ENCODE data around the gene FTH1. TPM values are rescaled to one million over a fixed set of nuclear protein-coding genes. Genes with fewer than 3 reads are reported as not detected.

The FTH1 gene
- total and polyA plus RNA-seq, 2 of the 13 experiments (the other 11 are each of a cell fraction or from before 2014, with no cell fraction given) = 607 to 760 TPM

- TF ChIP-seq RCOR2 (CRISPR knock-in tag; IDR thresholded peaks at IDR 0.05) (peak; percentile 86), PLSCR1 (CRISPR knock-in tag; IDR thresholded peaks at IDR 0.05; ENCODE audit: borderline replicate concordance) (no peak), ZSCAN21 (CRISPR knock-in tag; IDR thresholded peaks at IDR 0.05; ENCODE audit: borderline replicate concordance) (no peak), ZNF264 (CRISPR knock-in tag; IDR thresholded peaks at IDR 0.05) (peak; percentile 34; the same call in 1 of the 2 replicates), SIX1 (CRISPR knock-in tag; IDR thresholded peaks at IDR 0.05; ENCODE audit: borderline replicate concordance) (no peak), ZFP82 (CRISPR knock-in tag; IDR thresholded peaks at IDR 0.05; ENCODE audit: borderline replicate concordance) (peak; percentile 74; the same call in 1 of the 2 replicates), ARHGAP35 (CRISPR knock-in tag; IDR thresholded peaks at IDR 0.05; ENCODE audit: borderline replicate concordance) (no peak), ZNF30 (CRISPR knock-in tag; IDR thresholded peaks at IDR 0.05) (no peak), PCBP2 (optimal IDR thresholded peaks at IDR 0.05; ENCODE audit: low read depth, low read length, poor library complexity, severe bottlenecking) (no peak), RFX1 (IDR thresholded peaks at IDR 0.05) (no peak), ZBTB26 (CRISPR knock-in tag; IDR thresholded peaks at IDR 0.05; ENCODE audit: borderline replicate concordance) (peak; percentile 29; the same call in 1 of the 2 replicates), TBL1XR1 (IDR thresholded peaks at IDR 0.05; ENCODE audit: borderline replicate concordance, low read length, partially characterized antibody) (peak; percentile 50), MBD4 (IDR thresholded peaks at IDR 0.05; ENCODE audit: borderline replicate concordance, low read length) (no peak), ZBTB42 (CRISPR knock-in tag; IDR thresholded peaks at IDR 0.05) (peak; percentile 20; the same call in 1 of the 2 replicates), ZNF337 (CRISPR knock-in tag; IDR thresholded peaks at IDR 0.05; ENCODE audit: borderline replicate concordance, low read depth) (no peak), KLF13 (CRISPR knock-in tag; IDR thresholded peaks at IDR 0.05) (no peak), NCOA5 (CRISPR knock-in tag; IDR thresholded peaks at IDR 0.05) (no peak), CCDC6 (CRISPR knock-in tag; IDR thresholded peaks at IDR 0.05) (no peak), ATRX (CRISPR knock-in tag; IDR thresholded peaks at IDR 0.05; ENCODE audit: borderline replicate concordance) (no peak), ZNF180 (CRISPR knock-in tag; IDR thresholded peaks at IDR 0.05; ENCODE audit: borderline replicate concordance, low read depth) (no peak), IRF9 (CRISPR knock-in tag; IDR thresholded peaks at IDR 0.05; ENCODE audit: borderline replicate concordance) (no peak), ZBTB14 (CRISPR knock-in tag; IDR thresholded peaks at IDR 0.05) (no peak), ZNF224 (CRISPR knock-in tag; IDR thresholded peaks at IDR 0.05) (no peak), ZNF816 (CRISPR knock-in tag; IDR thresholded peaks at IDR 0.05; ENCODE audit: borderline replicate concordance) (0 out of 2 replicates have a peak, but pooled peaks have one; percentile 13), ZFP1 (CRISPR knock-in tag; IDR thresholded peaks at IDR 0.05) (peak; percentile 60; the same call in 1 of the 2 replicates)
- TF ChIP-seq, protein P1, sequence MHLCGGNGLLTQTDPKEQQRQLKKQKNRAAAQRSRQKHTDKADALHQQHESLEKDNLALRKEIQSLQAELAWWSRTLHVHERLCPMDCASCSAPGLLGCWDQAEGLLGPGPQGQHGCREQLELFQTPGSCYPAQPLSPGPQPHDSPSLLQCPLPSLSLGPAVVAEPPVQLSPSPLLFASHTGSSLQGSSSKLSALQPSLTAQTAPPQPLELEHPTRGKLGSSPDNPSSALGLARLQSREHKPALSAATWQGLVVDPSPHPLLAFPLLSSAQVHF (CRISPR knock-in tag; IDR thresholded peaks at IDR 0.05) = no peak
Measured at GRCh38 chr11:61980783-61981541, 13.5 kb upstream of the FTH1 start (continued).

Data from HepG2 (cell line).